Keratinocyte (primary cell): ENCODE measurements around the gene PPFIBP2. TPM values are rescaled to one million over a fixed set of nuclear protein-coding genes. Genes with fewer than 3 reads are reported as not detected.

Experiments
- DNase-seq: peaks from one replicate; pipeline ENCODE4 v3.0.0-alpha.2; 2011; ENCODE audit warnings: low read depth, missing footprints, low spot score
- FAIRE-seq: peaks from 2 replicates; lab custom pipeline; 2011; peaks lifted over from hg19 to GRCh38; lab: Jason Lieb, UNC
- H2AFZ ChIP-seq: 2 replicates; pipeline ENCODE4 v1.6.0; 2012; ENCODE audit warnings: low read length, control low read depth, inconsistent platforms; ENCODE audit not compliant: control insufficient read depth
- H3K27ac ChIP-seq: 2 replicates; pipeline ENCODE4 v1.5.1; 2011; ENCODE audit warnings: low read length; ENCODE audit not compliant: control insufficient read depth, insufficient read depth
- H3K27me3 ChIP-seq: 3 replicates; pipeline ENCODE4 v1.6.0; 2011; ENCODE audit warnings: low read length; ENCODE audit not compliant: control insufficient read depth, insufficient read depth; ENCODE audit errors: extremely low read depth
- H3K36me3 ChIP-seq, 2 experiments: 2 replicates in 1 of 2; 3 replicates in 1 of 2; pipeline ENCODE4 v1.5.1; 2011; ENCODE audit warnings: low read length in 2 of 2, mild to moderate bottlenecking in 1 of 2; ENCODE audit not compliant: control insufficient read depth in 2 of 2, insufficient read depth in 2 of 2; ENCODE audit errors: extremely low read depth in 1 of 2
- H3K4me1 ChIP-seq: 3 replicates; pipeline ENCODE4 v1.5.1; 2011; ENCODE audit warnings: low read length; ENCODE audit not compliant: control insufficient read depth, insufficient read depth; ENCODE audit errors: extremely low read depth
- H3K4me2 ChIP-seq: 3 replicates; pipeline ENCODE4 v1.6.0; 2011; ENCODE audit warnings: low read depth, low read length; ENCODE audit not compliant: control insufficient read depth, insufficient read depth; ENCODE audit errors: extremely low read depth
- H3K4me3 ChIP-seq, 3 experiments: fragments of 200-600 bp in 1 of 3; sonication (generic) in 1 of 3; 2 replicates in 2 of 3; 3 replicates in 1 of 3; pipeline ENCODE4 v1.5.1; 2011 to 2016; ENCODE audit warnings: low read length in 3 of 3, mild to moderate bottlenecking in 3 of 3, control low read depth in 2 of 3, inconsistent platforms in 1 of 3, low read depth in 1 of 3, mixed read lengths in 1 of 3, mixed run types in 1 of 3, moderate library complexity in 1 of 3; ENCODE audit not compliant: control insufficient read depth in 2 of 3, insufficient read depth in 2 of 3; ENCODE audit errors: extremely low read depth in 1 of 3
- H3K79me2 ChIP-seq: 2 replicates; pipeline ENCODE4 v1.6.0; 2012; ENCODE audit warnings: low read length; ENCODE audit not compliant: control insufficient read depth, insufficient read depth
- H3K9ac ChIP-seq: 3 replicates; pipeline ENCODE4 v1.6.0; 2011; ENCODE audit warnings: low read length; ENCODE audit not compliant: control insufficient read depth, insufficient read depth; ENCODE audit errors: extremely low read depth
- H3K9me1 ChIP-seq: 3 replicates; pipeline ENCODE4 v1.6.0; 2011; ENCODE audit warnings: low read length; ENCODE audit not compliant: control insufficient read depth, insufficient read depth; ENCODE audit errors: extremely low read depth
- H3K9me3 ChIP-seq: 2 replicates; pipeline ENCODE4 v1.5.1; 2012; ENCODE audit warnings: low read depth, low read length; ENCODE audit not compliant: control insufficient read depth
- H4K20me1 ChIP-seq: 3 replicates; pipeline ENCODE4 v1.6.0; 2011; ENCODE audit warnings: low read length; ENCODE audit not compliant: control insufficient read depth, insufficient read depth; ENCODE audit errors: extremely low read depth
- CTCF ChIP-seq, 3 experiments: IDR thresholded peaks in 1 of 3; conservative IDR thresholded peaks in 1 of 3; optimal IDR thresholded peaks in 1 of 3; 2 replicates in 2 of 3; 3 replicates in 1 of 3; pipeline versions ENCODE3 to v1.5.1; 2011; ENCODE audit warnings: low read length in 3 of 3, mild to moderate bottlenecking in 3 of 3, moderate library complexity in 2 of 3, control low read depth in 1 of 3, inconsistent platforms in 1 of 3; ENCODE audit not compliant: insufficient read depth in 2 of 3; ENCODE audit errors: extremely low read depth in 1 of 3
- EZH2 ChIP-seq: IDR thresholded peaks from one replicate; pipeline ENCODE4 v1.6.1; 2012; ENCODE audit warnings: inconsistent platforms, mild to moderate bottlenecking, low read length, moderate library complexity
- dilution Hi-C: fragments of 300-500 bp; cut with MboI; formaldehyde crosslinking; loops from one replicate; pipeline ENCODE4 v1.7.0; 2020; ENCODE audit warnings: low sequenced_read_pairs; ENCODE audit not compliant: extremely low pct_ligation_motif_present
- polyA plus RNA-seq, 5 experiments: library from polyadenylated mRNA; depleted of rRNA in 3 of 5; stranded (reverse) in 3 of 5; stranded (forward) in 1 of 5; unstranded in 1 of 5; fragments of >200 nt; gene quantifications; 1 replicate in 1 of 5; 2 replicates in 3 of 5; 3 replicates in 1 of 5; pipeline versions ENCODE4 v1.2.1 to v1.2.3, GENCODE V29; 2011 to 2012; ENCODE audit warnings: missing spikeins in 2 of 5, low read depth in 1 of 5, low replicate concordance in 1 of 5

The PPFIBP2 gene
- polyA plus RNA-seq, 1 donor (not counting 4 experiments of a cell fraction or from before 2014, with no cell fraction given): 11.0 TPM

DNA sequence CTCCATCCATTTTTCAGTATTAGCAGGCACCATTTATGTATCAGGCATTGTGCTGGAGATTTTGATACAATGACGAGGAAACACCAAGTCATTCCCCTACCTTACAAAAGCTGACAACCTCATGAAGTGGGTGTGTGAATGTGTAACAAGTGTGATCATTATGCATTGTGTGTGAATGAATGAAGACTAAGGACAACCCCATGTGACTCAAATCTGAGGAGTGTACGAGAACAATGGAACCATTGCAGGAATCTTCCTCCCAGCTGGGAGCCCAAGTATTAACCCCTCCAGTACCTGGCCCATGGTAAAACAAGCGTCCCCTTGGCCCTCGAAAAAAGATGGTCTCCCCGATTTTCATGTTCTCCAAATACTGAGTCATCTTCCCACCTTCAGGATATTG is 155.1 kb downstream of the PPFIBP2 start:
- H3K9ac ChIP-seq: no peak overlapping the region
- H3K27me3 ChIP-seq: no peaks in the 10 kb centered on the region
- no peak overlapping the region for H3K4me2 ChIP-seq
- H4K20me1 ChIP-seq: no peaks in the 10 kb centered on the region
- FAIRE-seq (peak; percentile 99), DNase-seq (peak; percentile 63)
- H3K9me1 ChIP-seq: no peaks in the 10 kb centered on the region
- TF ChIP-seq CTCF (optimal IDR thresholded peaks at IDR 0.05 in 1 of 3, IDR thresholded peaks at IDR 0.05 in 1 of 3, conservative IDR thresholded peaks at IDR 0.05 in 1 of 3; ENCODE audit: extremely low read depth in 1 of 3, insufficient read depth in 2 of 3, low read length in 3 of 3) (no peak), EZH2 (no peak)
- no peaks in the 10 kb centered on the region for H3K9me3 ChIP-seq
- no peak overlapping the region for H2AFZ ChIP-seq
- H3K27ac ChIP-seq: peak overlapping the region; percentile 62
- dilution Hi-C loops: no loop called here
- peaks cover 0 to 11% of the 10 kb centered on the region in 2 experiments for H3K36me3 ChIP-seq
- H3K4me1 ChIP-seq: peaks cover 43% of the 10 kb centered on the region
- no peak overlapping the region for H3K4me3 ChIP-seq
- H3K79me2 ChIP-seq: no peaks in the 10 kb centered on the region

GRCh38 chr11:7670641-7671040 is 156.8 kb downstream of the PPFIBP2 start:
- no peak for FAIRE-seq

More at GRCh38 chr11:7670641-7671040, 156.8 kb downstream of the PPFIBP2 start:
- Histone ChIP-seq H3K4me3 (no peak overlapping the region), H3K9me3 (no peaks in the 10 kb centered on the region), H3K27ac (no peak overlapping the region), H3K9ac (no peak overlapping the region), H3K27me3 (no peaks in the 10 kb centered on the region), H2AFZ (no peak overlapping the region), H3K9me1 (no peaks in the 10 kb centered on the region), H4K20me1 (no peaks in the 10 kb centered on the region), H3K4me1 (peaks cover 43% of the 10 kb centered on the region), H3K36me3 (peaks cover 0 to 5% of the 10 kb centered on the region in 2 experiments), H3K79me2 (no peaks in the 10 kb centered on the region), H3K4me2 (no peak overlapping the region)
- TF ChIP-seq EZH2 (no peak), CTCF (optimal IDR thresholded peaks at IDR 0.05 in 1 of 3, IDR thresholded peaks at IDR 0.05 in 1 of 3, conservative IDR thresholded peaks at IDR 0.05 in 1 of 3; ENCODE audit: extremely low read depth in 1 of 3, insufficient read depth in 2 of 3, low read length in 3 of 3) (no peak)
- no peak for DNase-seq
- dilution Hi-C loops: no loop called here
